Activated naive CD4-positive, alpha-beta T cell (primary cell): ENCODE measurements around the gene BRAF.
"Not testable (repeated sequence)": the region's sequence is repeated elsewhere in the genome, so short reads cannot be mapped to it uniquely, and the experiment has no call there.

ENCODE experiments used
- DNase-seq, 4 experiments: peaks; one replicate each; lab custom pipeline; 2025; lab: John Stamatoyannopoulos, UW

The BRAF gene

DNA sequence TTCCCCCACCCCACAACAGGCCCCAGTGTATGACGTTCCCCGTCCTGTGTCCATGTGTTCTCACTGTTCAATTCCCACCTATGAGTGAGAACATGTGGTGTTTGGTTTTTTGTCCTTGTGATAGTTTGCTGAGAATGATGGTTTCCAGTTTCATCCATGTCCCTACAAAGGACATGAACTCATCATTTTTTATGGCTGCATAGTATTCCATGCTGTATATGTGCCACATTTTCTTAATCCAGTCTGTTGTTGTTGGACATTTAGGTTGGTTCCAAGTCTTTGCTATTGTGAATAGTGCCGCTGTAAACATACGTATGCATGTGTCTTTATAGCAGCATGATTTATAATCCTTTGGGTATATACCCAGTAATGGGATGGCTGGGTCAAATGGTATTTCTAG, 216.0 kb downstream of the BRAF start:
- DNase-seq, result not testable (repeated sequence)

GRCh38 chr7:140707132-140707531, 217.6 kb downstream of the BRAF start:
- DNase-seq, result no peak

DNA sequence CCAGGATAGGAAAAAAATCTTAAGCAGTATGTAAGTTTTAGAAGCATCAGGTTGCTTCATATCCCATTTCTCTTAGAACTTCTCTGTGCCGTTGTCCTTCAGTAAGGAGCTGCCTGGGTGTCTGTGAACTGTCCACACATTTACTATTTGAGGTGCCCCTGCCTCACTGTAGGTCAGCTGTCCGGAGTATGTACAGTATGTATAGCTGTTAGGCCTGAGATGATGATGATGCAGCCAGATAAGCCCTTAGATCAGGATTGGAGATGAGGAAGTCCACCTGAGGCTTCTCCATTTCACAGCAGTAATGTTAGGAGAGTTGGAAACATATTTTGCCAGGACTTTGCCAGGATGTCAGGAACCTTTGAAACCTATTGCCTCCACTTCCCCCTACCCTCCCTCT, 220.5 kb downstream of the BRAF start:
- no peak for DNase-seq

- DNase-seq, result no peak
These were observed 222.0 kb downstream of the BRAF start for GRCh38 chr7:140702774-140703173.

GRCh38 chr7:140698477-140698876, 226.3 kb downstream of the BRAF start:
- no peak for DNase-seq

DNA sequence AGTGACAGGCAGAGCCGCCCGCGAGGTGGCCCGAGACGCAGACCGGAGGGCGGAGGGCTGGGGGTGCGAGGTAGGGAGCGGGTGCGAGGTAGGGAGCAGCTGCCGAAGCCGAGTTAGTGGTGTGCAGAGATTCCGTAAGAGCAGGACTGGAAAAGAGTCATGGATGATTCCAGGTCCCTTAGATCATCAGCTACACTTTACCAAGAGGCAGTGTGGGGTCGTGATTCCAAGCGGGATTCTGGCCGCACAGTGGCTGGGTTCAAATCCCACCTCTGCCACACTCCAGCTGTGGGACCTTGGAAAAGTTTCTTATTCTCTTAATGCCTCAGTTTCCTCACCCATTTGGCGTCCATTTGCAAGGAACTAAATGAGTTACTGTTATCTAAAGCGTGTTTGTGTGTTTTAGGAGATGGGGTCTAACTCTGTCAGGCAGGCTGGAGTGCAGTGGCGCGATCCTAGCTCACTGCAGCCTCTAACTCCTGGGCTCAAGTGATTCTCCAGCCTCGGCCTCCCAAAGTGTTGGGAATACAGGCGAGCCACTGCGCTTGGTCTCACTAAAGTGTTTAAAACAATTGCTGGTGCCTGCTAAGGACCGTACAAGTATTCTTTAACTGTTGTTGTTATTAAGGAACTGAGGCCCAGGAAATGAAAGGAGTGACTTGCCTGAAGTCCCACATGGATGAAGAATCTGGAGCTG, 227.1 kb downstream of the BRAF start:
- no peak for DNase-seq

DNA sequence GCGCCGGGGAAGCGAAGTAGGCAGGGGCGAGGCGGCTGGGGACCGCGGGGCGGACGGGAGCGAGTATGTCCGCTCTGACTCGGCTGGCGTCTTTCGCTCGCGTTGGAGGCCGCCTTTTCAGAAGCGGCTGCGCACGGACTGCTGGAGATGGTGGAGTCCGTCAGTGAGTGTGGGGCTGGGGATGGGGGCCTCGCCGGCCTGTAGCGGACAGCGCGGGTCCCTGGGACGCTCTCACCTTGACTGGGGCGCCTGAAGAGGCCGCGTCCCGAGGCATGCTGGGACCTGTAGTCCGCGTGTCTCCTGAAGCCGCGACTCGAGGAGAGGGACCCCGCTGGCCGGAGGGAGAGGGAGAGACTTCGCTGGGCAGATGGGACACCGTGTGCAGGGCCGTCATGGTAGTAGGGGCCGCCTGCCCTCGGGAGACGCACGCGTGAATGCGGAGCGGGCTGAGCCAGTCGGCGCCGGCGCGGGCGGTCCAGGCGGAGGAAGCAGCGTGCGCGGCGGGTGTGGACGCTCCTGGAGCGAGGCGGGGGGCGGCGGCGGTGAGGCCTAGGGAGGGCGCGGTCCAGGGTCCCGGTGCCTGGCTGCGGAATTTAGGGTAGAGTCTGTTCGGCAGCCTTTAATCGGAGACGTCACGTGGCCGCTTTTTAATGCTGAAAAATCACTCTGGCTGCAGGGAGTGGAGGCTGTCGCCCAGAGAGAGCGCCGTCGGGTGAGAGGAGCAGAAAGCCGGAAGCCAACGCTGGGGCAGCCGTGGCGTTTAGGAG, 227.9 kb downstream of the BRAF start, which contains the start of gene NDUFB2:
Gene NDUFB2, plus strand, starts transcription at position 29 of the 767 bp plus-strand sequence. Its CDS starts 37 bp downstream, at position 66.
- DNase-seq, result peak; percentile 69 to 80 (median 72)

DNA sequence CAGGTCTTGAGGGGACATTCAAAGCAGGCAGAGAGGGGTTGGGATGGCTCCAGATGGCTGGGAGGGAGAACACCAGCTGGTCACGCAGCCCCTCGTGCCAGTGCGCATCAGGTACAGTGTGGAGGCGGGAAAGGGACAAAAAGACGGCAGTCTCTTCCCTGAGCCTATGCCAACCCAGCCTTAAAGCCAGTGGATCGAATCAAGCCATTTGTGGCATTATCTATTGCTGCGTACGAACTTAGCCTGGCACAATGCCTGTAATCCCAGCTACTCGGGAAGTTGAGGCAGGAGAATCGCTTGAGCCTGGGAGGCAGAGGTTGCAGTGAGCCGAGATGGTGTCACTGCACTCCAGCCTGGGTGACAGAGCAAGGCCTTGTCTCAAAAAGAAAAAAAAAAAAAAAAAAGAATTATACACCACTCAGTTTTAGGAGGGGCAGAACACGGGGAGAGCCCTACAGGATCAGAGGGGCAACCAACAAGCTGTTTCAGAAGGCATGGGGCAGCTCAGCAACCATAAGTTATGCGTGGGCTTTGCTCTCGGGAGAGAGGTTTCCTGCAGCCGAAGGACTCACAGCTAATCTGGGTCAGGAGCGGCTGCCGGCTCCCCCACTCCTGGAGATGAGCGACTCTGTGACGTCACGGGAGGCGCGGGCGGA, 228.6 kb downstream of the BRAF start:
- DNase-seq, result peak in 2 of 4 experiments; percentile 88 to 91

DNA sequence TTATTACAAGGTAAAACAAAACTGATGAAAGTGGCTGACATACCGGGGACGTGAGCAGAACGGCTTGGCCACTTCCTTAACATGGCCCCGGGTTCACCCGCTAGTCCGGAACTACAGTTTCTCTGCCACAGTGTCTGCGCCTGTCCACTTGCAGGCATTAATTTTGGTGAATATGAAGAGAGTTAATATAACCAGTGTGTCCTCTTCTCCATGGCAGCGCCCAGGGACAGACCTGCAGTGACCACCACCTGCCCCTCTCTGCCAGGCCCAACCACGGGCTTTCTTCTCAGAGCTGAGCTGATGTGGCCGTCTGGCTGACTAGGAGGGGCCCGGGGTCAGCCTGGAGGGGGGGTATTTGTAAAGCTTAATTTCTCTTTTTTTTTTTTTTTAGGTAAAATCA, 229.3 kb downstream of the BRAF start:
- DNase-seq, result no peak

DNA sequence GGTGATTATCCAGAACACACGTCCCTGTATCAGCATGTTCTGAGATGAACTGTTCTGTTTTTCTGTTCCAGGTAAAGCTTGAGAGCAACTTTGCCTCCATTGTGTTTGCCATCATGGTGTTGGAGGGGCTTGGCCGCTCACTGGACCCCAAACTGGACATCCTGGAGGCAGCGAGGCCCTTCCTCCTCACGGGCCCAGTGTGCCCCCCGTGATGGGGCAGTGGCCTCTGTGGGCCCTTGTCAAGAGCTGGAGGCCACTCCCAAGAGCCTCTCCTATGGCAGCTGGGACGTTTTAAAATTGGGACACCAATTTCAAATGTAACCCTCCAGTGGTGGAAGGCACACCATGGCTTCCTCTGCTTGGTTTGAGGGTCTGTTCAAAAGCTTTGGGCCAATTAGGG, 230.1 kb downstream of the BRAF start:
- DNase-seq, result no peak

- DNase-seq, result not testable (repeated sequence)
These were observed 230.9 kb downstream of the BRAF start for GRCh38 chr7:140693849-140694248.

DNA sequence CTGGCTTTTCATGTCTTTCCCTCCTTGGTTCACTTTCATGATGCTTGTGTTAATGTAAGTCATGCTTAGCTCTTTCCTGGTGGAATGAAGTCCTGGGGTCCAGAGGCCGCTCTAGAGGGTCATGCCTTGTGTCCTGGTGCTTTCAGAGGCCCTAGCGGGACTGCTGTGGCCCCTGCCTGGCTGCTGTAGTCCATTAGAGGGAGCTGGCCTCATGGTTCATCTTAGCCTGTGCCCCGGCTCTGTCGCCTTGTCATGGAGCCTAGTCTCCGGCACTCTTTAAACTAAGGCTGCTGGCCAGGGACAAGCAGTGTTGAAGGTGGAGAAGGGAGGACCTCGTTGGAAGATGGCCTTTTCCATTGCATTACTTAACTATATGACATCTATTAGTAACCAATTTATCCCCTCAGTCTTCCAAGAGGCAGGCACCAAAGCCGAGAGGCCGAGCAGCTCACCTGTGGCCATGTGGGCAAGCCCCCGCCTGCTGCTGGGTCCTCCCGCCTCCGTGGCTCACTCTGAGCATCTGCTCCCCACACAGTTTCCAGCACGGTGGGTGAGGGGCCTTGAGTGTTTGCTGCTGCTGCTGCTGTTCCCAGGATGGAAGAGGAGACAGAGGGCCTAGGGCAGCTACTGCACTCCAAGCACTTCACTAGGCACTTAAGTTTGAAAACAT, 233.2 kb downstream of the BRAF start:
- DNase-seq, result no peak

- no peak for DNase-seq
These were observed 235.3 kb downstream of the BRAF start for GRCh38 chr7:140689199-140690152.

DNA sequence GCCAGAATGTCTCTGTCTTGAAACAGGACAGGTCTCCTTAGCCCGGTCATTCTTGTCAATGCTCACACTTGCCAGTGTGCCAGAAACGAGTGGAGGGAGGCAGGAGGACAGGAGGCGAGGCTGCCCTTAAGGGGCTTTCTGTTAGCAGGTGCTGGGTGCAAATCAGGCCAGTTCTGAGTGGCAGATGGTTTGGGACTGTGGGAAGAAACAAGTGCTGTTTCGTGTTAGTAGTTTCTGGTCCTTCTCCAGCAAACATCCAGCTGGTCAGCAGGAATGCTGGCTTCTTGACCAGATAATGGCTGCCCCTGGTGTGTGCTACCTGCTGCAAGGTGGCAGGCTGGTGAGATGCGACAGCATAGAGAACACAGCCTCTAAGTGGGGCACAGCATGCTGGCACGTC, 236.4 kb downstream of the BRAF start:
- no peak for DNase-seq

GRCh38 chr7:140686921-140687320, 237.8 kb downstream of the BRAF start:
- DNase-seq, result no peak

GRCh38 chr7:140685407-140686087, 239.2 kb downstream of the BRAF start:
- DNase-seq, result no peak

DNA sequence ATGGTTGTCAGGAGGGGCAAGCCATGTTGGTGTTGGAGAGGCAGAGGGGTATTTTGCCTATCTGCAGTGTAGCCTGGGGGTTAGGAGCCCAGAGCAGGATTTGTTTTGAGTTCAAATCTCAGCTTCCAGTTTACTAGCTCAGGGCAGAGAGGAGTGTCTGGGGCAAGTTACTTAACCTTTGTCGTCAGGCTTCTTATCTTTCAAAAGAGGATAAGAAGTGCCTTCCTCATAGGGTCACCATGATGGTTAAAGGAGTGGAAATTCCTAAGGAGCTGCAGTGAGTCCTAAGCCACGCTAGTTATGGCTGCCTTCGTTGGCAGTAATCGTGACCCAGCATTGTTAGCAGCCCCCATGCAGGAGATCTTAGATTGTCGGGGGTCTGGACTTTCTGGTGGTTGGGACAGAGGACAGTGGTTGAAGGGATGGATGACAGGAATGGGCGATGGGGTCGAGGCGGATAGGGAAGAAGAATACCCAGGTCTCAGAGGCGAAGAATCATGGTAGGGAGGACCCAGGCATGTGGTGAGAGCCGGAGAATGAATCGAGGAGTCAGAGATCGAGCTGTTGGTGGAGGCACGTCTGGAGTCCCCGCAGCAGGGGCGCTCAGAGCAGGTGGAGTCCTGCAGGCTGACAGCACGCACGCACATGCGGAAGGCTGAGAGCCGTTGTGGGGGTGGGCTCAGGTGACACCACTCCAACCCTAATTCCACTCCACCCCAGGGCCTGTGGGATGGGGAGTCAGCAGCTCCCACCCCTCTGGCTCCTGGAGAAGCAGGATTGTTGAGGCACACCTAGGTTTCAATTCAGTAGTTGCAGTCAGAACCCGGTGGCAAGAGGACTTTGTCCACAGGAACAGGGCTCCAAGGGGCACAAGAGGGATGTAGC, 240.4 kb downstream of the BRAF start:
- DNase-seq, result no peak

- no peak for DNase-seq
These were observed 241.1 kb downstream of the BRAF start for GRCh38 chr7:140683657-140684056.

DNA sequence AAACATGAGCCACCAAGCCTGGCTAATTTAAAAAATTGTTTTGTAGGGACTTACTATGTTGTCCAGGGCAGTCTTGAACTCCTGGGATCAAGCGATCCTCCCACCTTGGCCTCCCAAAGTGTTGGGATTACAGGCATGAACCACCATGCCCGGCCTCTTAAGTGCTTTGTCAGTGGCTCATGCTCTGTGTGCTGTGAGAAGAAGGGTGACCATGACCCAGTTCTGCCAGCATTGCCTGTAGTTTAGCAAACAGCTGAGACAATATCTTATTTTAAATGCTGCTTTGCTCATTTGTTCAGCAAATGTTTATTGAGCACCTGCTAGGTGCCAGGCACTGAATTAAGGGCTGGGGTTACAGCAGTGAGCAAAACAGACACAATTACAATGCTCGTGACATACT, 243.0 kb downstream of the BRAF start:
- no peak for DNase-seq

DNA sequence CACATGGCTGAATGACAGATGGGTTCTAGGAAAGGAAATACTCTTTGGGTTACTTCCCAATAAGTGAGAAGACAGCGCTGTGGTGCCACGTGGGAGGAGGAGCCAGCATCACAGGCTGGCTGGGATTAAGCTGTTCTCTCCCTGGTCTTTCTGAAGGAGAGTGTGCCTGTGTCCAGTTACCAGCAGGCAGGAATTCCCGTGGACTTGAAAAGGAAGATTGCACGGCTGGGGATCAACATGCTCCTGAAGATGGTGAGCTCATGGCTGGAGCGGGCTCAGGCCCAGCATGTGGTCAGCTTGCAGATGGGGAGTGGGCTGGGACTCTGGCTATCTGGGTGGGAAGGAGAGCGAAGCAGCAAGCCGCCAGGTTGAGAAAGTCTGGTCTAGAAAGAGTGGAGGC, 243.8 kb downstream of the BRAF start:
- DNase-seq, result no peak
